ENCODE results near the gene IQSEC2. TPM values are rescaled to one million over a fixed set of nuclear protein-coding genes. Genes with fewer than 3 reads are reported as not detected.
A peak's percentile ranks its signal among the peaks of the same experiment; 100 is the strongest.

IQSEC2 gene
- 19.8 and 23.0 TPM in 2 replicates for total RNA-seq (2022)
- Bru-seq, nascent RNA = percentile 45 among the genes with signal in this experiment
- BruChase-seq, experiment 1, labeled RNA remaining after a 6-hour chase = percentile 54 among the genes with signal in this experiment
- BruChase-seq, experiment 2, labeled RNA remaining after a 2-hour chase = percentile 52 among the genes with signal in this experiment
- long read RNA-seq, transcript IQSEC2-210 (3 exons, 936 nt) = major isoform, 5 of 13 reads
- long read RNA-seq, partial matches to known transcripts = 1 of 13 reads
- long read RNA-seq, other reads (novel, unspliced or antisense) = 4 of 13 reads

GRCh38 chrX:53281321-53281822, at the start of gene IQSEC2:
IQSEC2 (minus strand) TSS chrX:53281584.
- Mint-ChIP-seq H3K27me3 (ENCODE audit: insufficient read depth, unreplicated experiment) (peaks cover 45% of the 10 kb centered on the region), H3K9me3 (ENCODE audit: unreplicated experiment) (no peaks in the 10 kb centered on the region), H3K4me3 (ENCODE audit: unreplicated experiment) (peak within 1 kb of the TSS; percentile 71), H3K4me1 (ENCODE audit: insufficient read depth, unreplicated experiment) (peaks cover 23% of the 10 kb centered on the region), H3K27ac (ENCODE audit: low read depth, unreplicated experiment) (peak within 1 kb of the TSS; percentile 39), H3K36me3 (ENCODE audit: insufficient read depth, unreplicated experiment) (no peaks in the 10 kb centered on the region)
- ChIA-PET POLR2A (interaction anchor here (0.6 to 2.6 kb wide), 9 partner anchors 8 to 141 kb away, joined by 3 to 22 read pairs (median 5); partner anchors contain the start of genes KDM5C, RIBC1 and SMC1A), CTCF (interaction anchor here (1.2 to 5.7 kb wide), 7 partner anchors 9 to 58 kb away, joined by 4 to 74 read pairs (median 41); no protein-coding TSS in a partner anchor)
- TF ChIP-seq CTCF (IDR thresholded peaks at IDR 0.05; ENCODE audit: unreplicated experiment) = no peak
- intact Hi-C loops (cut with micrococcal nuclease) = loop anchor here (2.0 kb wide), 2 partner anchors 19 to 33 kb away; no protein-coding TSS in a partner anchor
- no TSS peak for BruUV-seq (replicated peaks)
- DNase-seq (ENCODE audit: unreplicated experiment) = peak; percentile 93

DNA sequence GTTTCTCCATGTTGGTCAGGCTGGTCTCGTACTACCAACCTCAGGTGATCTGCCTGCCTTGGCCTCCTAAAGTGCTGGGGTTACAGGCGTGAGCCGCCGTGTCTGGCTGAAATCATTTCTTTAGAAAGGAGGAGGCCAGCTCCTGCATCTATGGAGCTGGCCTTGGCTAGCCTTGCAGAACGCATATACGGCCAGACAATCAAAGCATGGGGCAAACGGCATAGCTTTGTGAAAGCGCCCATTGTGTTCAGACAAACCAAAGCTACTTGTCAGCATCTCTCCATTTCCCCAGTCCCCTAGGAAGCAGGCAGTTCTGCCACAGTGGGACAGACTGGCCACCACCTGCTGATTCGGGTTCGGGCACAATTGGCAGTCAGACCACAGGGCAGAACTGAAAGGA, 48.9 kb upstream of the IQSEC2 start:
- Mint-ChIP-seq H3K4me3 (ENCODE audit: unreplicated experiment) (no peak overlapping the region), H3K27me3 (ENCODE audit: insufficient read depth, unreplicated experiment) (peaks cover 98% of the 10 kb centered on the region), H3K27ac (ENCODE audit: low read depth, unreplicated experiment) (no peak overlapping the region), H3K9me3 (ENCODE audit: unreplicated experiment) (no peaks in the 10 kb centered on the region), H3K4me1 (ENCODE audit: insufficient read depth, unreplicated experiment) (no peaks in the 10 kb centered on the region), H3K36me3 (ENCODE audit: insufficient read depth, unreplicated experiment) (peaks cover 5% of the 10 kb centered on the region)
- no peak for TF ChIP-seq CTCF (IDR thresholded peaks at IDR 0.05; ENCODE audit: unreplicated experiment)
- POLR2A ChIA-PET = no interaction called here
- DNase-seq (ENCODE audit: unreplicated experiment) = no peak
- BruUV-seq (replicated peaks) = no TSS peak
- intact Hi-C loops (cut with micrococcal nuclease) = no loop called here
- CTCF ChIA-PET = interaction anchor here (0.6 to 10.2 kb wide), 17 partner anchors 11 to 157 kb away, joined by 3 to 145 read pairs (median 3); partner anchors contain the start of gene IQSEC2

GRCh38 chrX:53324803-53325202, 43.4 kb upstream of the IQSEC2 start:
- POLR2A ChIA-PET = no interaction called here
- BruUV-seq (replicated peaks) = no TSS peak
- no peaks in the 10 kb centered on the region for H3K9me3 Mint-ChIP-seq (ENCODE audit: unreplicated experiment)
- no peak overlapping the region for H3K4me3 Mint-ChIP-seq (ENCODE audit: unreplicated experiment)
- H3K27ac Mint-ChIP-seq (ENCODE audit: low read depth, unreplicated experiment) = no peak overlapping the region
- CTCF ChIA-PET = no interaction called here
- no peak for TF ChIP-seq CTCF (IDR thresholded peaks at IDR 0.05; ENCODE audit: unreplicated experiment)
- H3K27me3 Mint-ChIP-seq (ENCODE audit: insufficient read depth, unreplicated experiment) = peaks cover 96% of the 10 kb centered on the region
- no peak for DNase-seq (ENCODE audit: unreplicated experiment)
- intact Hi-C loops (cut with micrococcal nuclease) = no loop called here
- H3K36me3 Mint-ChIP-seq (ENCODE audit: insufficient read depth, unreplicated experiment) = no peaks in the 10 kb centered on the region
- no peaks in the 10 kb centered on the region for H3K4me1 Mint-ChIP-seq (ENCODE audit: insufficient read depth, unreplicated experiment)

- H3K36me3 Mint-ChIP-seq (ENCODE audit: insufficient read depth, unreplicated experiment) = no peaks in the 10 kb centered on the region
- no peak overlapping the region for H3K4me3 Mint-ChIP-seq (ENCODE audit: unreplicated experiment)
- H3K4me1 Mint-ChIP-seq (ENCODE audit: insufficient read depth, unreplicated experiment) = no peaks in the 10 kb centered on the region
- ChIA-PET CTCF (interaction anchor here (0.6 to 1.0 kb wide), 4 partner anchors 11 to 78 kb away, joined by 3 to 4 read pairs (median 3); no protein-coding TSS in a partner anchor), POLR2A (no interaction called here)
- intact Hi-C loops (cut with micrococcal nuclease) = no loop called here
- DNase-seq (ENCODE audit: unreplicated experiment) = no peak
- H3K27ac Mint-ChIP-seq (ENCODE audit: low read depth, unreplicated experiment) = no peak overlapping the region
- no peak for TF ChIP-seq CTCF (IDR thresholded peaks at IDR 0.05; ENCODE audit: unreplicated experiment)
- no TSS peak for BruUV-seq (replicated peaks)
- H3K27me3 Mint-ChIP-seq (ENCODE audit: insufficient read depth, unreplicated experiment) = peaks cover 96% of the 10 kb centered on the region
- H3K9me3 Mint-ChIP-seq (ENCODE audit: unreplicated experiment) = no peaks in the 10 kb centered on the region
These were observed 42.7 kb upstream of the IQSEC2 start for GRCh38 chrX:53324085-53324484.

Data from MCF 10A (cell line).